Measurements from ENCODE around the gene SPTBN1. TPM values are rescaled to one million over a fixed set of nuclear protein-coding genes. Genes with fewer than 3 reads are reported as not detected.

SPTBN1 gene
- total RNA-seq, 2 donors from 2014 or later: 179 to 194 TPM

- no peaks in the 10 kb centered on the region for H3K4me1 Mint-ChIP-seq
- Histone ChIP-seq H3K4me1 (ENCODE audit: control insufficient read depth, insufficient read depth, low read length) (no peaks in the 10 kb centered on the region), H3K27ac (ENCODE audit: low read depth, low read length) (no peak overlapping the region), H3K36me3 (ENCODE audit: control insufficient read depth, insufficient read depth, low read length) (peaks cover 96% of the 10 kb centered on the region), H3K4me3 (ENCODE audit: low read length) (no peak overlapping the region), H3K9ac (ENCODE audit: extremely low read depth, low read length, poor library complexity, severe bottlenecking) (no peak overlapping the region), H3K9me3 (ENCODE audit: control insufficient read depth, low read length) (no peaks in the 10 kb centered on the region), H3K27me3 (ENCODE audit: control insufficient read depth, insufficient read depth, low read length, poor library complexity, severe bottlenecking) (no peaks in the 10 kb centered on the region)
- WGBS, 2 experiments (ENCODE audit: insufficient coverage in 1 of 2, insufficient read length in 1 of 2): 93 to 97% methylated on average over 19 to 20 of the region's 20 CpGs
- no peaks in the 10 kb centered on the region for H3K9me3 Mint-ChIP-seq
- H3K27ac Mint-ChIP-seq: no peak overlapping the region
- no peak overlapping the region for H3K4me3 Mint-ChIP-seq
- H3K36me3 Mint-ChIP-seq (ENCODE audit: low read depth): peaks cover 92% of the 10 kb centered on the region
- DNase-seq: no peak
- no peaks in the 10 kb centered on the region for H3K27me3 Mint-ChIP-seq (ENCODE audit: insufficient read depth)
- TF ChIP-seq CTCF (conservative IDR thresholded peaks at IDR 0.05): no peak
Measured at GRCh38 chr2:54629390-54629789, 173.3 kb downstream of the SPTBN1 start.

GRCh38 chr2:54629914-54630857 lies 174.1 kb downstream of the SPTBN1 start:
- no peaks in the 10 kb centered on the region for H3K27me3 ChIP-seq (ENCODE audit: control insufficient read depth, insufficient read depth, low read length, poor library complexity, severe bottlenecking)
- H3K36me3 ChIP-seq (ENCODE audit: control insufficient read depth, insufficient read depth, low read length): peaks cover 96% of the 10 kb centered on the region
- 96 to 98% methylated on average over 10 to 11 of the region's 11 CpGs for whole genome bisulfite sequencing, 2 experiments (ENCODE audit: insufficient coverage in 1 of 2, insufficient read length in 1 of 2)
- H3K9me3 Mint-ChIP-seq: no peaks in the 10 kb centered on the region
- no peaks in the 10 kb centered on the region for H3K27me3 Mint-ChIP-seq (ENCODE audit: insufficient read depth)
- H3K27ac Mint-ChIP-seq: no peak overlapping the region
- no peak for DNase-seq
- no peak overlapping the region for H3K27ac ChIP-seq (ENCODE audit: low read depth, low read length)
- H3K4me3 Mint-ChIP-seq: no peak overlapping the region
- no peak overlapping the region for H3K4me3 ChIP-seq (ENCODE audit: low read length)
- no peaks in the 10 kb centered on the region for H3K4me1 ChIP-seq (ENCODE audit: control insufficient read depth, insufficient read depth, low read length)
- no peak for TF ChIP-seq CTCF (conservative IDR thresholded peaks at IDR 0.05)
- H3K9ac ChIP-seq (ENCODE audit: extremely low read depth, low read length, poor library complexity, severe bottlenecking): no peak overlapping the region
- H3K4me1 Mint-ChIP-seq: no peaks in the 10 kb centered on the region
- H3K36me3 Mint-ChIP-seq (ENCODE audit: low read depth): peaks cover 93% of the 10 kb centered on the region
- no peaks in the 10 kb centered on the region for H3K9me3 ChIP-seq (ENCODE audit: control insufficient read depth, low read length)

- Histone ChIP-seq H3K27me3 (ENCODE audit: control insufficient read depth, insufficient read depth, low read length, poor library complexity, severe bottlenecking) (no peaks in the 10 kb centered on the region), H3K9me3 (ENCODE audit: control insufficient read depth, low read length) (no peaks in the 10 kb centered on the region), H3K27ac (ENCODE audit: low read depth, low read length) (no peak overlapping the region), H3K9ac (ENCODE audit: extremely low read depth, low read length, poor library complexity, severe bottlenecking) (no peak overlapping the region), H3K4me1 (ENCODE audit: control insufficient read depth, insufficient read depth, low read length) (no peaks in the 10 kb centered on the region), H3K36me3 (ENCODE audit: control insufficient read depth, insufficient read depth, low read length) (peaks cover 93% of the 10 kb centered on the region), H3K4me3 (ENCODE audit: low read length) (no peak overlapping the region)
- H3K27ac Mint-ChIP-seq: peak overlapping the region; percentile 35
- WGBS, 2 experiments (ENCODE audit: insufficient coverage in 1 of 2, insufficient read length in 1 of 2): 94% methylated on average over 28 to 30 of the region's 30 CpGs
- no peak for DNase-seq
- no peaks in the 10 kb centered on the region for H3K27me3 Mint-ChIP-seq (ENCODE audit: insufficient read depth)
- no peaks in the 10 kb centered on the region for H3K4me1 Mint-ChIP-seq
- peaks cover 91% of the 10 kb centered on the region for H3K36me3 Mint-ChIP-seq (ENCODE audit: low read depth)
- TF ChIP-seq CTCF (conservative IDR thresholded peaks at IDR 0.05): no peak
- no peaks in the 10 kb centered on the region for H3K9me3 Mint-ChIP-seq
- no peak overlapping the region for H3K4me3 Mint-ChIP-seq
Measured at GRCh38 chr2:54630858-54631497, 174.9 kb downstream of the SPTBN1 start.

All from endodermal cell (in vitro differentiated cells).